ENCODE results near the gene KIAA1671. TPM values are rescaled to one million over a fixed set of nuclear protein-coding genes. Genes with fewer than 3 reads are reported as not detected.
"Not testable (repeated sequence)": the region's sequence is repeated elsewhere in the genome, so short reads cannot be mapped to it uniquely, and the experiment has no call there.

Gene KIAA1671
- total RNA-seq, 1 donor from 2014 or later, result 11.0 TPM

GRCh38 chr22:25182131-25183110 is 229.9 kb downstream of the KIAA1671 start:
- intact Hi-C loops (cut with micrococcal nuclease), result no loop called here

- intact Hi-C loops (cut with micrococcal nuclease), result no loop called here
Measured at GRCh38 chr22:25183949-25184619, 231.6 kb downstream of the KIAA1671 start.

- intact Hi-C loops (cut with micrococcal nuclease), result no loop called here
Measured at GRCh38 chr22:25186140-25186539, 233.6 kb downstream of the KIAA1671 start.

- intact Hi-C loops (cut with micrococcal nuclease), result no loop called here
Measured at GRCh38 chr22:25187469-25187868, 235.0 kb downstream of the KIAA1671 start.

- intact Hi-C loops (cut with micrococcal nuclease), result no loop called here
Measured at GRCh38 chr22:25192406-25192805, 239.9 kb downstream of the KIAA1671 start.

- intact Hi-C loops (cut with micrococcal nuclease), result no loop called here
Measured at GRCh38 chr22:25193130-25193529, 240.6 kb downstream of the KIAA1671 start.

- intact Hi-C loops (cut with micrococcal nuclease), result no loop called here
Measured at GRCh38 chr22:25193548-25193947, 241.0 kb downstream of the KIAA1671 start.

- intact Hi-C loops (cut with micrococcal nuclease), result no loop called here
Measured at GRCh38 chr22:25196326-25196725, 243.8 kb downstream of the KIAA1671 start.

- intact Hi-C loops (cut with micrococcal nuclease), result no loop called here
Measured at GRCh38 chr22:25197340-25197739, 244.8 kb downstream of the KIAA1671 start.

- intact Hi-C loops (cut with micrococcal nuclease), result no loop called here
Measured at GRCh38 chr22:25199731-25200520, 247.4 kb downstream of the KIAA1671 start, which contains the start of gene CRYBB3. Gene CRYBB3 (plus strand): TSS chr22:25199858. CDS start chr22:25201397, 1,539 bp downstream.

GRCh38 chr22:25200967-25201366 is 248.5 kb downstream of the KIAA1671 start:
- intact Hi-C loops (cut with micrococcal nuclease), result no loop called here

- intact Hi-C loops (cut with micrococcal nuclease), result no loop called here
Measured at GRCh38 chr22:25201557-25202273, 249.2 kb downstream of the KIAA1671 start.

- intact Hi-C loops (cut with micrococcal nuclease), result no loop called here
Measured at GRCh38 chr22:25202290-25202921, 249.9 kb downstream of the KIAA1671 start.

- intact Hi-C loops (cut with micrococcal nuclease), result no loop called here
Measured at GRCh38 chr22:25203082-25203481, 250.6 kb downstream of the KIAA1671 start.

- intact Hi-C loops (cut with micrococcal nuclease), result not testable (repeated sequence)
Measured at GRCh38 chr22:25204547-25204946, 252.0 kb downstream of the KIAA1671 start.

- intact Hi-C loops (cut with micrococcal nuclease), result no loop called here
Measured at GRCh38 chr22:25205847-25206246, 253.3 kb downstream of the KIAA1671 start.

GRCh38 chr22:25206998-25207397 is 254.5 kb downstream of the KIAA1671 start:
- intact Hi-C loops (cut with micrococcal nuclease), result no loop called here

GRCh38 chr22:25207553-25208157 is 255.1 kb downstream of the KIAA1671 start:
- intact Hi-C loops (cut with micrococcal nuclease), result no loop called here

- intact Hi-C loops (cut with micrococcal nuclease), result no loop called here
Measured at GRCh38 chr22:25208328-25208727, 255.8 kb downstream of the KIAA1671 start.
